ENCODE measurements around the gene ORC4.
"Not testable (repeated sequence)": the region's sequence is repeated elsewhere in the genome, so short reads cannot be mapped to it uniquely, and the experiment has no call there.

The ORC4 gene

DNA sequence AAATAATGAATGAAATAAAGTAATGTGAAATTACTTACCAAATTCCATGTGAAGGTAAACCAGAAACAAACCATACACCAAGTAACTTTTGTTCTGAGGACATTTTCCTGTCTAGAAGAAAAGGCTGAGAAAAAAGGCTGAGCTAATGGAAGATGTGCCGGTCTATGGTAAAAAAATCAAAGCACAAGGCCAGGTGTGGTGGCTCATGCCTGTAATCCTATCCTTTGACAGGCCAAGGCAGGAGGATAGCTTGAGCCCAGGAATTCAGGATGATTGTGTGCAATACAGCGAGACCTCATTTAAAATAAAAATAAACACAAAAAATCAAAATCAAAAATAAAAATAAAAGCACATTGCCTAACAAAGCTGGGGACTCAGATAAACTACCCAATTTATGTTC lies 6.7 kb downstream of the ORC4 start:
- DNase-seq = no peak

GRCh38 chr2:148008411-148008810 lies 12.1 kb downstream of the ORC4 start:
- not testable (repeated sequence) for DNase-seq

GRCh38 chr2:148007219-148007900 lies 13.2 kb downstream of the ORC4 start:
- no peak for DNase-seq

DNA sequence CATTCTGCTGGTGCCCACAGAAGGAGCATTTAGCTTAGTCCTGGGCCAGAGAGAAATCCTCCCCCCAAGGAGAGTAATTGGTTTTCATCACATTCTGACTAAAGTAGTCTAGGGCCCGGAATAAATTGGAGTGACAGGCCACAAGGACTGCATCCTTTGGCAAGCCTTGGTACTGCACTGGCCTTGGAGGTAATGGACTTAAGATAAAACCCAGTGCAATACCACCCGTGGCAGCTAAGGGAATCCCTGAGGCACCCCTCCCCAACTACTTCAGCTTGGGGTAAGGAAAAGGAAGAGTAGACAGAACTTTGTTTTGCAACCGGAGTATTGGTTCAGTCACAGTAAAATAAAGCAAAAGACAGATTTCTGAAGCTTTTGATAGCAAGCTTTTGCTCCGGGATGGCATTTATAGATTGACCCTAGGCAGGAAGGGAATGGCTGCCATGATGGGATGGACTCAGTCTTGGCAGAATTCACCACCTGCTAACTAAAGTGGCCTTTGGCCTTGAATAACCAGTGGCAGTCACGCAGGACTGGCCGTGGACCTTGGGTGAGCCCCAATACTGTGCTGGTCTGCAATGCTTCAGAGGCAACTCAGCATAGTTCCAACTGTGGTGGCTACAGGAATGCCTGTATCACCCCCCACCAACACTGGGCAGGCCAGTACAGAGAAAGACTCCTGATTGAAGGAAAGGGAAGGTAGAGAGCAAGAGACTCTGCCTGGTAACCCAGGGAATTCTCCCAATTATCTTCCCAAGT lies 14.1 kb downstream of the ORC4 start:
- DNase-seq = no peak

DNA sequence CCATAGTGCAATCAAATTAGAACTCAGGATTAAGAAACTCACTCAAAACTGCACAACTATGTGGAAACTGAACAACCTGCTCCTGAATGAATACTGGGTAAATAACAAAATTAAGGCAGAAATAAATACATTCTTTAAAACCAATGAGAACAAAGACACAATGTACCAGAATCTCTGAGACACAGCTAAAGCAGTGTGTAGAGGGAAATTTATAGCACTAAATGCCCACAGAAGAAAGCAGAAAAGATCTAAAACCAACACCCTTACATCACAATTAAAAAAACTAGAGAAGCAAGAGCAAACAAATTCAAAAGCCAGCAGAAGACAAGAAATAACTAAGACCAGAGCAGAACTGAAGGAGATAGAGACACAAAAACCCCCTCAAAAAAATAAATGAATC lies 18.1 kb downstream of the ORC4 start:
- not testable (repeated sequence) for DNase-seq

DNA sequence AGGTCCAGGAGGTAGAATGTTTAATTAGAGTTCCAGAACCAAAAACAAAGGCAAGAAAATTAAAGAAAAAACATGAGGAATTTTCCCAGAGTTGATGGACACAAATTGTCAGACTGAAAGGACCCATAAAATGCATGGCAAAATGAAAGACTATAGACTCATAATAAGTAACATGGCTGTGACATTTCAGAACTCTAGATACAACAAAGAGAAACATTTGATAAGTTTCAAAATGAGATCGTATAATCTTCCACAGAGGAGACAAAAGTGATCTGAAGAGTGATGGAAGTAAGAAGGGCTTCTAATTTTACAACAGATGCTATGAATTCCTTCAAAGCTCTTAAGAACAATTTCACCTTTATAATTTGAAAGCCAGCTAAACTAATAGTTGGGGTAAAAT lies 20.4 kb downstream of the ORC4 start:
- DNase-seq = no peak

DNA sequence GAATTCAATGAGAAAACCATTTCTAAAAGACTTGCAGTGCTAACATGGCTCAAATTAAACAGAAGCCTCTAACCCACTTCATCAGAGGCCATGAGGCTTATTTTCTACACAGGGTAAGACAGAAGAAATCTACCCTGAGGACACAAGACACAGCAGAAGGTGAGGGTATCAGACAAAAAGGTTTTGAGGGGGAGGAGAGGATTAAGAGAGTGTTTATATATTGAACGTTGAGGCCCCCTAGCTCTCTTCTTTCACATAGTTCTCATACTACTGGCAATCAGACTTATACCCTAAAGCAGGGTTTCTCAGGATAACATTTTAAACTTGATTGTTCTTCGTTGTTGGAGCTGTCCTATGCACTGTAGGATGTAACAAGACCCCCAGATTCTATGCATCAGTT lies 21.4 kb downstream of the ORC4 start:
- DNase-seq = no peak

GRCh38 chr2:147998203-147998602 lies 22.3 kb downstream of the ORC4 start:
- no peak for DNase-seq

GRCh38 chr2:147996828-147997227 lies 23.7 kb downstream of the ORC4 start:
- DNase-seq = no peak

DNA sequence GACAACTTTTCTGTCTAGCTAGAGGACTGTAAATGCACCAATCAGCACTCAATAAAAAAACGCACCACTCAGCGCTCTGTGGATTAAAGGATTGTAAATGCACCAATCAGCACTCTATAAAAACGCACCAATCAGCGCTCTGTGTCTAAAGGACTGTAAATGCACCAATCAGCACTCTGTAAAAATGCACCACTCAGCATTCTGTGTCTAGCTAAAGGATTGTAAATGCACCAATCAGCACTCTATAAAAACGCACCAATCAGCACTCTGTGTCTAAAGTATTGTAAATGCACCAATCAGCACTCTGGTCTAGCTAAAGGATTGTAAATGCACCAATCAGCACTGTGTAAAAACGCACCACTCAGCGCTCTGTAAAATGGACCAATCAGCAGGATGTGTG lies 25.6 kb downstream of the ORC4 start:
- not testable (repeated sequence) for DNase-seq

- DNase-seq = no peak
Observed at GRCh38 chr2:147989809-147990403, 30.6 kb downstream of the ORC4 start.

GRCh38 chr2:147989102-147989501 lies 31.4 kb downstream of the ORC4 start:
- DNase-seq = no peak

- DNase-seq = no peak
Observed at GRCh38 chr2:147980940-147981528, 39.5 kb downstream of the ORC4 start.

- DNase-seq = no peak
Observed at GRCh38 chr2:147977679-147978078, 42.9 kb downstream of the ORC4 start.

- no peak for DNase-seq
Observed at GRCh38 chr2:147976102-147976501, 44.4 kb downstream of the ORC4 start.

- no peak for DNase-seq
Observed at GRCh38 chr2:147968571-147968970, 52.0 kb downstream of the ORC4 start.

GRCh38 chr2:147952118-147952517 lies 68.4 kb downstream of the ORC4 start:
- no peak for DNase-seq

GRCh38 chr2:147945660-147946059 lies 74.9 kb downstream of the ORC4 start:
- DNase-seq = no peak

- DNase-seq = no peak
Observed at GRCh38 chr2:147939313-147939712, 81.2 kb downstream of the ORC4 start.

GRCh38 chr2:147937744-147938349 lies 82.7 kb downstream of the ORC4 start:
- DNase-seq = no peak

DNA sequence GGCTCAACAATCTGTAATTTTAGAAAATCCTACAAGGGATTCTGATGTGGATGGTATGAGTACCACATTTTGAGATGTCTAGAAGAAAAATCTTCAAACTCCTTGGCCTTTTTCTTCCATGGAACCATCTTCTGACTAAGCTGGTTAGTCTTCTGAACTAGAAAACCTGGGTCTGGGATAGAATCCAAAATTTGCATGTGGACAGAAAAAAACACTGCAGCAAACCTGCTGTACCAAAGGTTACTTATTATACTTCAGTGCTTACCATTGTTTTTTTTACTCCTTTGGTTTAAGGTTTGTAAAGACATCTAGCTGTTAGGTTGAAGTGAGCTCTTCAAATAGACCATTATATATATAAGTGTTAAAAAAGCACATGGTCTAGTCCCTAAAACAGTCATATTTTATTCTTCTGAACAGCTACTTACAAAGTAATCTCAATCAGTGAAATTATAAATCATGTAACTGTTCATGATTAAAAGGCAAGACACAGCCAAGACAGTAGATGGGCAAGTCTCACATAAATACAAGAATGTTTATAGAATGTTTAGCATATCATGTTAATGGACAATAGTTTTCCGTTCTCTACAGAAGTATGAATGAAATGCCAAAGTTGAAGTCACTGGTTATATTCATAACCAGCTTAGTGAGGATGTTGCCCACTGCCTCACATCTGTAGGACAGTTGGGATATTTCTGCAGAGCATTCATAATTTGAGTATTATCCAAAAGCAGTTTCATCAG lies 85.5 kb downstream of the ORC4 start:
- DNase-seq = no peak

DNA sequence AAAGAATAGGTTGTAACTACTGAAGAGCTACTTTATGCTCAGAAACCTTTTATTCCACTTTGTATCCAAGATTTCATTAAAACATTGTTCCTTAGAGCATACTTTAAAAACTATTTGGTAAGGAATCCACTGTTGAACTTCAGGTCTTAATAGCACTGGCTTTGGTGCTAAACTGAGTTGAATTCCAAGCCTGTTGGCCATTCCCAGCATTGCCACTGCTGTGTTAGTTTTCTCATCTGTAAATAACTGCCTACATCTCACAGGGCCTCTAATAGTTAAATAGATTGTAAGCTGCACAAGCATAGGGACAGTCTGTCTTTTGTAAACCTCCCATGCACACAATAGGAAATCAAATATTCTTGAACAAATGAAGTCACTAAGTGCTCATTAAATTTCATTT lies 86.6 kb downstream of the ORC4 start:
- DNase-seq = no peak
